Prostate gland (tissue), 2 donors: Measurements from ENCODE around the gene MIOS. TPM values are rescaled to one million over a fixed set of nuclear protein-coding genes. Genes with fewer than 3 reads are reported as not detected.

ENCODE experiments used
- DNase-seq: peaks from one replicate; pipeline ENCODE4 v3.0.0-alpha.2; 2019; ENCODE audit warnings: low spot score
- H3K27ac ChIP-seq, 2 donors: fragments of 200-600 bp; sonication (generic); 2 replicates each; pipeline ENCODE4 v1.5.1; 2017 to 2019
- H3K27me3 ChIP-seq: fragments of 200-600 bp; sonication (generic); replicated peaks from 2 replicates; pipeline ENCODE4 v1.5.1; 2019; ENCODE audit not compliant: insufficient read depth
- H3K36me3 ChIP-seq, 2 donors: fragments of 200-600 bp; sonication (generic); 1 replicate in 1 of 2; 2 replicates in 1 of 2; pipeline versions ENCODE4 v1.5.1 to v1.8.1; 2017 to 2019
- H3K4me1 ChIP-seq: fragments of 200-600 bp; sonication (generic); replicated peaks from 2 replicates; pipeline ENCODE4 v1.5.1; 2019
- H3K4me3 ChIP-seq, 2 donors: fragments of 200-600 bp; sonication (generic); 2 replicates each; pipeline ENCODE4 v1.5.1; 2017 to 2019
- H3K9me3 ChIP-seq: fragments of 200-600 bp; sonication (generic); 2 replicates; pipeline ENCODE4 v1.5.1; 2017
- CTCF ChIP-seq, 4 experiments: fragments of 200-600 bp in 2 of 4; fragments of 450-650 bp in 2 of 4; sonication (generic) in 2 of 4; IDR thresholded peaks; 1 replicate in 3 of 4; 2 replicates in 1 of 4; pipeline ENCODE4 v1.5.1; 2016 to 2019; ENCODE audit warnings: antibody characterized with exemption in 4 of 4, mild to moderate bottlenecking in 2 of 4, moderate library complexity in 2 of 4
- POLR2A ChIP-seq: fragments of 450-650 bp; IDR thresholded peaks from one replicate; pipeline ENCODE4 v1.6.1; 2016; ENCODE audit warnings: antibody characterized with exemption, mild to moderate bottlenecking
- POLR2AphosphoS5 ChIP-seq: sonication (generic); formaldehyde crosslinking; IDR thresholded peaks from one replicate; pipeline ENCODE4 v1.6.1; 2017; ENCODE audit warnings: antibody characterized with exemption
- WGBS: methylation state at CpG from one replicate; pipeline ENCODE4 v1.1.5; 2018; 5-methylcytosine and 5-hydroxymethylcytosine counted together
- intact Hi-C: fragments of 100-400 bp; cut with DNase I; formaldehyde crosslinking; loops from one replicate; pipeline ENCODE4 v1.14.2; 2022
- total RNA-seq, 2 donors: library from RNA; depleted of rRNA; stranded (reverse); fragments of >200 nt; gene quantifications; one replicate each; pipeline ENCODE4 v1.1.0, GENCODE V29; 2016

Gene MIOS
- total RNA-seq, 2 donors from 2014 or later, result 52.3 to 85.6 TPM

GRCh38 chr7:7613210-7613609 is 46.5 kb downstream of the MIOS start:
- Histone ChIP-seq H3K4me3 (no peak overlapping the region), H3K4me1 (no peaks in the 10 kb centered on the region), H3K27me3 (no peaks in the 10 kb centered on the region), H3K27ac (no peak overlapping the region), H3K36me3 (no peaks in the 10 kb centered on the region), H3K9me3 (no peaks in the 10 kb centered on the region)
- TF ChIP-seq POLR2A (no peak), POLR2AphosphoS5 (no peak), CTCF (IDR thresholded peaks at IDR 0.05) (no peak)
- no peak for DNase-seq
- intact Hi-C loops, result no loop called here
- 83% methylated on average over 1 of the region's 1 CpG for WGBS

GRCh38 chr7:7614018-7614741 is 47.5 kb downstream of the MIOS start:
- Histone ChIP-seq H3K9me3 (no peaks in the 10 kb centered on the region), H3K4me1 (no peaks in the 10 kb centered on the region), H3K36me3 (no peaks in the 10 kb centered on the region), H3K27me3 (no peaks in the 10 kb centered on the region), H3K27ac (no peak overlapping the region), H3K4me3 (no peak overlapping the region)
- 80% methylated on average over 4 of the region's 4 CpGs for WGBS
- TF ChIP-seq CTCF (IDR thresholded peaks at IDR 0.05), result no peak
- TF ChIP-seq POLR2AphosphoS5, result no peak
- no peak for TF ChIP-seq POLR2A
- DNase-seq, result no peak
- intact Hi-C loops, result no loop called here

GRCh38 chr7:7617550-7617949 is 50.9 kb downstream of the MIOS start:
- intact Hi-C loops, result no loop called here
- no peak overlapping the region for H3K4me3 ChIP-seq
- H3K36me3 ChIP-seq, result no peaks in the 10 kb centered on the region
- TF ChIP-seq CTCF (IDR thresholded peaks at IDR 0.05) (no peak), POLR2A (no peak), POLR2AphosphoS5 (no peak)
- H3K27me3 ChIP-seq, result no peaks in the 10 kb centered on the region
- H3K4me1 ChIP-seq, result no peaks in the 10 kb centered on the region
- 63% methylated on average over 3 of the region's 3 CpGs for WGBS
- no peak overlapping the region for H3K27ac ChIP-seq
- no peak for DNase-seq
- H3K9me3 ChIP-seq, result no peaks in the 10 kb centered on the region

- intact Hi-C loops, result no loop called here
- no peaks in the 10 kb centered on the region for H3K4me1 ChIP-seq
- H3K27ac ChIP-seq, result no peak overlapping the region
- WGBS, result 95% methylated on average over 1 of the region's 1 CpG
- no peak for TF ChIP-seq POLR2AphosphoS5
- no peak for TF ChIP-seq CTCF (IDR thresholded peaks at IDR 0.05)
- TF ChIP-seq POLR2A, result no peak
- no peaks in the 10 kb centered on the region for H3K9me3 ChIP-seq
- H3K4me3 ChIP-seq, result no peak overlapping the region
- H3K27me3 ChIP-seq, result no peaks in the 10 kb centered on the region
- H3K36me3 ChIP-seq, result no peaks in the 10 kb centered on the region
- no peak for DNase-seq
These were observed 51.7 kb downstream of the MIOS start for GRCh38 chr7:7618410-7618809.

GRCh38 chr7:7620236-7620635 is 53.6 kb downstream of the MIOS start:
- no peaks in the 10 kb centered on the region for H3K9me3 ChIP-seq
- intact Hi-C loops, result no loop called here
- H3K36me3 ChIP-seq, result no peaks in the 10 kb centered on the region
- no peaks in the 10 kb centered on the region for H3K27me3 ChIP-seq
- no peak overlapping the region for H3K4me3 ChIP-seq
- WGBS, result 71% methylated on average over 1 of the region's 1 CpG
- H3K4me1 ChIP-seq, result no peaks in the 10 kb centered on the region
- DNase-seq, result no peak
- no peak for TF ChIP-seq POLR2A
- TF ChIP-seq POLR2AphosphoS5, result no peak
- no peak for TF ChIP-seq CTCF (IDR thresholded peaks at IDR 0.05)
- H3K27ac ChIP-seq, result no peak overlapping the region
